SK-N-MC (cell line): ENCODE results near the gene CCDC57.

Experiments
- EZH2 ChIP-seq: fragments of 200-600 bp; sonication (generic); IDR thresholded peaks from one replicate; pipeline ENCODE4 v1.6.1; 2017; ENCODE audit warnings: antibody characterized with exemption
- FOXP2 ChIP-seq: optimal IDR thresholded peaks from 2 replicates; pipeline ENCODE3; 2011; ENCODE audit warnings: mild to moderate bottlenecking, moderate library complexity; ENCODE audit not compliant: insufficient read depth; ENCODE audit errors: extremely low read length, control extremely low read depth
- POLR2AphosphoS5 ChIP-seq: IDR thresholded peaks from 2 replicates; pipeline ENCODE4 v1.6.1; 2012; ENCODE audit warnings: mild to moderate bottlenecking, low read depth, low read length, borderline replicate concordance

- TF ChIP-seq POLR2AphosphoS5 (0 out of 2 replicates have a peak, but pooled peaks have one; percentile 9), FOXP2 (no peak), EZH2 (no peak)
Observed at GRCh38 chr17:82101767-82102679, 110.6 kb downstream of the CCDC57 start.
